DMS114 treated with DMSO at 0.1 percent for 48 hours (cell line): ENCODE results near the gene SCD.
"Not testable (repeated sequence)": the region's sequence is repeated elsewhere in the genome, so short reads cannot be mapped to it uniquely, and the experiment has no call there.

Experiments used
- DNase-seq: peaks from one replicate; lab custom pipeline; 2025; ENCODE audit not compliant: unreplicated experiment; lab: John Stamatoyannopoulos, UW

SCD gene

DNA sequence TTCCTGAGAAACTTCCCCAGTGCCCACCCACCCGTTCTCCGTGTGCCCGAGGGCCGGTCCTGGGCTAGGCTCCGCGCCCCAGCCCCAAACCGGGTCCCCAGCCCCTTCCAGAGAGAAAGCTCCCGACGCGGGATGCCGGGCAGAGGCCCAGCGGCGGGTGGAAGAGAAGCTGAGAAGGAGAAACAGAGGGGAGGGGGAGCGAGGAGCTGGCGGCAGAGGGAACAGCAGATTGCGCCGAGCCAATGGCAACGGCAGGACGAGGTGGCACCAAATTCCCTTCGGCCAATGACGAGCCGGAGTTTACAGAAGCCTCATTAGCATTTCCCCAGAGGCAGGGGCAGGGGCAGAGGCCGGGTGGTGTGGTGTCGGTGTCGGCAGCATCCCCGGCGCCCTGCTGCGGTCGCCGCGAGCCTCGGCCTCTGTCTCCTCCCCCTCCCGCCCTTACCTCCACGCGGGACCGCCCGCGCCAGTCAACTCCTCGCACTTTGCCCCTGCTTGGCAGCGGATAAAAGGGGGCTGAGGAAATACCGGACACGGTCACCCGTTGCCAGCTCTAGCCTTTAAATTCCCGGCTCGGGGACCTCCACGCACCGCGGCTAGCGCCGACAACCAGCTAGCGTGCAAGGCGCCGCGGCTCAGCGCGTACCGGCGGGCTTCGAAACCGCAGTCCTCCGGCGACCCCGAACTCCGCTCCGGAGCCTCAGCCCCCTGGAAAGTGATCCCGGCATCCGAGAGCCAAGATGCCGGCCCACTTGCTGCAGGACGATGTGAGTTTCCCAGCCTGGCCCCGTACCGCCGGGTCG is at the start of gene SCD:
TSS of gene SCD (plus strand) at position 469 of the 803 bp plus-strand sequence. CDS start at position 741, 272 bp downstream.
- DNase-seq = peak; percentile 89

- DNase-seq = no peak
Measured at GRCh38 chr10:100297242-100297641, 49.8 kb upstream of the SCD start.

DNA sequence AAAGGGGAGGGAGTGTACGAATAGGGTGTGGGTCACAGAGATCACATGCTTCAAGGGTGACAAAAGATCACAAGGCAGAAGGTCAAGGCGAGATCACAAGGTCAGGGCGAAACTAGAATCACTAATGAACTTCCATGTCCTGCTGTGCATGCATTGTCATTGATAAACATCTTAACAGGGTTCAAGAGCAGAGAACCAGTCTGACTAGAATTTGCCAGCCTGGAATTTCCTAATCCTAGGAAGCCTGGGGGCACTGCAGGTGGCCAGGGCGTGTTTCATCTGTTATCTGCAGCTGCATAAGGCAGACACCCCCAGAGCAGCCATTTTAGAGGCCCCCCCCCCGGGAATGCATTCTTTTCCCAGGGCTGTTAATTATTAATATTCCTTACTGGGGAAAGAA is 45.9 kb upstream of the SCD start:
- DNase-seq = not testable (repeated sequence)

- DNase-seq = peak; percentile 53
Measured at GRCh38 chr10:100303724-100304319, 43.2 kb upstream of the SCD start.

- DNase-seq = no peak
Measured at GRCh38 chr10:100304414-100304813, 42.6 kb upstream of the SCD start.

DNA sequence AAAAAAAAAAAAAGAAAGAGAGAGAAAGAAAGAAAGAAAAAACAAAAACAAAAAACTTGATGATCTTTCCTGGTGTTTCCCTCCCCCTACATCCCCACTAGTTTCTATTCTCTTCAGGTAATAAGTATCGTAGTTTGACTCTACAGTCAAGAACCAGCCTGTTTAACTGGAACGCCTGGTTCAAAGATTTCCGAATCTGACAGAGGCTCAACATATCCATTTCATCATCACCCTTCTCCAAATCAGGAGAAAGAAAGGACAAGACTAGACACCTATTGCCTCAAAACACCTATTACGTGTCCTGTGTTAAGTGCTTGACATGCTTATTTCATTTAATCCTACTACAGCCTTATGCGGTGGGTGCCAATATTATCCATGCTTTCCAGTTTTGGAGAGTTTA is 40.2 kb upstream of the SCD start:
- DNase-seq = no peak

GRCh38 chr10:100307684-100308083 is 39.3 kb upstream of the SCD start:
- no peak for DNase-seq

DNA sequence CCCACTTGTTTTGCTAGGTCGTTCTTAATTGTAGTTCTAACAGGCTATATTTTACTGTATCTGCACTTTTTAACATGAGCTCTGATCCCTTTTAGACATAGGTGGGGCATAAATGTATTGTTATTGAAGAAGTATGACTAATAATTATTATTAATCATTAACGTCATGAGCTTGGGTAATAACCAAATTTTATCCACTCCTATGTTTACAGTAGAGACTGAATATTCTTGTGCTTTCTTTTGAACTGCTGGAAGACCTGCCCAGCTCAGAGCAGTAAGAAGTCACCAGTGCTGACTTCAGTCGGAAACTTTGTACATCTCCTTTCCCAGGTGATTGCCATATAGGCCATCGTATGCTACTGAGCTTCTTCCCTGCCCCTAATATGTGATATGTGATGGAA is 35.7 kb upstream of the SCD start:
- DNase-seq = no peak

DNA sequence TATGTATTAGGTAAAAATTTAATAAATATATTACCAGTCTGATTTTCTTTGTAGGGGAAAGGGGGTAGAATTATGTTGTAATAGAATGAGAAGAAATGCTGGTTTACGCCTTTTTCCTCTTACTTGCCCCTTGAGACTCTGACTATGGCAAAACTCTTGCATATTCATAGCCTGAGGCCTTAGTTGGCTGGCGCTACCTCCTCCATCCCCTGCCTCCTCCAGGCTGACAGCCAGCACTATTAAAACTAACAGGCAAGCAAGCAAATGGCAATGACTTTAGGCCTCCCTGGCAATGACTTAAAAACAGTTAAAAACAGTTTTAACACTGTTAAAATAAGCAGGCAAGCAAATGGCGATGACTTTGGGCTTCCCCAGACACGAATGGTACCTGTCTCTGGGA is 31.4 kb upstream of the SCD start:
- no peak for DNase-seq

DNA sequence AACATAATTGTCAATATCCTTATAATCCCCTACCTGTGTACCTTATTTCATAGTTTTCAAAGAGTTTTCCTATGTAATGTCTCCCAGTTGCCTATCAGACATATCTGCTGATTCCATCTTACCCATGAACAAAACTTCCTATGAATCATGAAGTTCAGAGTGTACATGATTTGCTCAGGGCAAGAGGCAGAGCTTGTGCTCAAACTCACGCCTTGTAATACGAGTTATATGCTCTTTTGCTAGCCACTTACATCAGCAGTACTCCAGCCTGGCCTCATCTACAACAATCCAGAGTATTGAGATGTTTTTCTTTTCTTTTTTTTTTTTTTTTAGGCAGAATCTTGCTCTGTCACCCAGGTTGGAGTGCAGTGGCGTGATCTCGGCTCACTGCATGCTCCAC is 28.8 kb upstream of the SCD start:
- no peak for DNase-seq

GRCh38 chr10:100319707-100320402 is 27.2 kb upstream of the SCD start:
- no peak for DNase-seq

DNA sequence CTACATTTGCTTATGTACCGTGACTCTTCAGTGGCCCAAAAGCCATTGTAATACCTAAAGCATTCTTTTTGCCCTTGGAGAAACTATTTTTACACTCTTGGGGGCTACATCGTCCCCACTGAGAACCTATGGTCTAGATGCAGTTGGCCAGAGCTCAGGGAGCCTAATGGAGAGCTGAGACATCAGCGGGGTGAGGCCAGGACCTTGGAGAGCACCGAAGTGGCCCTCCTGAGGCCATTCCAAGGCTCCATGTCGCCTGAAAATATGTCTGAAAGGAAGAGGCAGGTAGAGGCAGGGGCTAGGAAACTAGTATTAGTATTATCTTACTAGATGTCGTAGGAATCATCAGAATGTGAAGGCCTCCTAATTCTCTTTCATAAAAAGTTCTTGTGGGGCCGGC is 21.9 kb upstream of the SCD start:
- no peak for DNase-seq

DNA sequence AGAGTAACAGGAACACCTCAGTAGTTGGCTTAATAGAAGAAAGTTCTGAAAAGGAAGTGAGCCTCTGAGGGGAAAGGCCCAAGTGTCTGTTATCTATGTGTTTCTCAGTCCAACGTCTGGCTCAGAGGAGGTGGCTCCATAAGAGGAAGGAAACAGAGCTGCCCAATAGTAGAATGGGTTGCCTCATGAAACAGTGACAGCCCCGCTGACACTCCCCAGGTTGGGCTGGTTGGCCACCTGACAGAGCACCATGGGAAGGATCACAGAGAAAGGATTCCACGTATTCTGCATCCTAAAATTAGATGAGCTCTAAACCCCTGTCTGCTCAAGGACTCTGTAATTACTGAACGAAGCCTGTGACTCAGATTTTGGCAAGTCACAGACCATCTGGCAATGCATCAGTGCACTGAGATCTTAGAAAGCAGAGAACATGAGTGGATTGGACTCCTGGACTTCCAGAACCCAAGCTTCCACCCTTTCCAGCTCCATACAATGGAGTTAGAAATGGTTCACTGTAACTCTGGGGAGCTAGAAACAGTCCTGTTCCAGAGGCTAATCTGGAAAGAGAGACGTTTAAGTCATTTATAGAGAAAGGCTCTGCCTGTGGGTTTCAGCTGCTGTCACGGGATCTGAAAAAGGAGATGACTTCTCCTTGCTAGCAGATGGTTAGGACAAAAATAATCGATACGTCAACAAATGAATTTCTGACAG is 19.9 kb upstream of the SCD start:
- no peak for DNase-seq

DNA sequence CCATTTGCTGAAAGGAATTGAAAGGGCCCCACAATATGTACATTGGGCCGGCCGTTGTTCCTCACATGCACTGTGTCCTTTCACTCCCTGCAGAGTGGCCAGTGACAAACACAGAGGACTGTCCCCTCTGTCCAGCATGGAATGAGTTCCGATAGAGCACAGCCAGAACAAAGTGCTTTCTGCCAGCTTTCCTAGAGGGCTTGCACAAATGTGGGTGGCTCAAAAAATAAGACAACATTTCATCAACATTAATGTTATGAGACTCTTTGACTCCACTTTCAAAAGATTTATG is 19.4 kb upstream of the SCD start:
- DNase-seq = no peak

- no peak for DNase-seq
Measured at GRCh38 chr10:100328198-100328597, 18.8 kb upstream of the SCD start.

DNA sequence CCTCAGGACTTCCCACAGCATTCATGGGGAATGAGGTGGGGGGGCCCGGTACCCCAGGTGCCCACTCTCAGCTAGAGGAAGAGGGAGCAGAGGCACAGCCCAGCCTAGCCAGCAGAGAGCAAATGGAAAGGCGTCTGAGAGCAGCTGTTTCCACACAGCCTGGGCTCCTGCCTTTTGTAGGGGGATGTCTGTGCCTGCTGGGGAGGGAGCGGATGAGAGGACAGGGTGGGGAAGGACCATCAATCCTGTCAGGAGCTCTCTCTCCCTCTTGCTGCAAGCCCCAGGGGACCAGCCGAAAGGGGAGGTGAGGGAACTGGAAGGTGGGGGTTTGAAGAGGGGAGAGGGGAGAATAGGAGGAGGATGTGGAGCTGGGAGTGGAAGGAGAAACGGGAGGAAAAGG is 17.0 kb upstream of the SCD start, which contains the start of gene PKD2L1:
TSS of gene PKD2L1 (minus strand) at position 150 of the 400 bp plus-strand sequence. CDS start at position 25, 125 bp downstream.
- DNase-seq = no peak

GRCh38 chr10:100333106-100333505 is 13.9 kb upstream of the SCD start:
- no peak for DNase-seq

- no peak for DNase-seq
Measured at GRCh38 chr10:100333661-100334440, 13.2 kb upstream of the SCD start.

GRCh38 chr10:100334762-100335161 is 12.3 kb upstream of the SCD start:
- DNase-seq = no peak

- DNase-seq = peak; percentile 59
Measured at GRCh38 chr10:100338434-100339036, 8.5 kb upstream of the SCD start.
